H1 (cell line): ENCODE results near the gene DAP.

Experiments
- CEBPB ChIP-seq: IDR thresholded peaks from 2 replicates; pipeline ENCODE4 v1.6.1; 2012; ENCODE audit warnings: low read depth, low read length
- POLR2A ChIP-seq, 2 experiments: IDR thresholded peaks; 1 replicate in 1 of 2; 2 replicates in 1 of 2; pipeline ENCODE4 v1.6.1; 2011; ENCODE audit warnings: low read depth in 2 of 2, low read length in 2 of 2, mild to moderate bottlenecking in 2 of 2; ENCODE audit errors: control extremely low read depth in 1 of 2
- SIX5 ChIP-seq: IDR thresholded peaks from 2 replicates; pipeline ENCODE4 v1.6.1; 2011; ENCODE audit warnings: mild to moderate bottlenecking, low read depth, low read length
- YY1 ChIP-seq: IDR thresholded peaks from 2 replicates; pipeline ENCODE4 v1.6.1; 2011; ENCODE audit warnings: low read depth, mild to moderate bottlenecking, low read length
- ZNF274 ChIP-seq: IDR thresholded peaks from 2 replicates; pipeline ENCODE4 v1.7.0; 2012; ENCODE audit warnings: low read length, borderline replicate concordance; ENCODE audit errors: extremely low read depth
- TF ChIP-seq, protein P1 (sequence below), 3 experiments: IDR thresholded peaks; 1 replicate in 2 of 3; 2 replicates in 1 of 3; pipeline versions ENCODE4 v1.5.1 to v1.6.1; 2011; ENCODE audit warnings: low read length in 3 of 3, mild to moderate bottlenecking in 3 of 3, inconsistent platforms in 2 of 3, low read depth in 1 of 3, moderate library complexity in 1 of 3; ENCODE audit not compliant: insufficient read depth in 1 of 3; ENCODE audit errors: control extremely low read depth in 1 of 3

DNA sequence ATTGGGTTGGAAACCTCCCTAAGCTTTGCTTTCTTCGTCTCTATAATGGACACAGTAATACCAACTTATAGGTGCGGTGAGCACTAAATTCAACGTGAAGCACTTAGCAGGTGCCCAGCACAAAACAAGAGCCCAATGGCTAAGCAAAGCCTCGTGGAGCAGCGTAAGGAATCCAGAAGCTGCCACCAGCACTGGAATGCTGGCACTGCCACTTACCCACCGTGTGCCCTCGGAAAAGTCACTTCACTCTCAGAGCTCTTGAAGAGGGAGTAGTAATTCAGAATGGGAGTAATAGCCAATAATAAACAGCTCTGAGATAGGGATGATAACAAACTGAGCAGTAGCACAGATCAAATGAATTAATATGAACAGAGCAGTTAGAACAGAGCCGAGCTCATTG lies 16.4 kb downstream of the DAP start:
- TF ChIP-seq YY1 (no peak), SIX5 (no peak), POLR2A (IDR thresholded peaks at IDR 0.05; ENCODE audit: control extremely low read depth in 1 of 2, low read depth in 2 of 2, low read length in 2 of 2) (no peak), CEBPB (no peak), ZNF274 (no peak)
- TF ChIP-seq, protein P1, sequence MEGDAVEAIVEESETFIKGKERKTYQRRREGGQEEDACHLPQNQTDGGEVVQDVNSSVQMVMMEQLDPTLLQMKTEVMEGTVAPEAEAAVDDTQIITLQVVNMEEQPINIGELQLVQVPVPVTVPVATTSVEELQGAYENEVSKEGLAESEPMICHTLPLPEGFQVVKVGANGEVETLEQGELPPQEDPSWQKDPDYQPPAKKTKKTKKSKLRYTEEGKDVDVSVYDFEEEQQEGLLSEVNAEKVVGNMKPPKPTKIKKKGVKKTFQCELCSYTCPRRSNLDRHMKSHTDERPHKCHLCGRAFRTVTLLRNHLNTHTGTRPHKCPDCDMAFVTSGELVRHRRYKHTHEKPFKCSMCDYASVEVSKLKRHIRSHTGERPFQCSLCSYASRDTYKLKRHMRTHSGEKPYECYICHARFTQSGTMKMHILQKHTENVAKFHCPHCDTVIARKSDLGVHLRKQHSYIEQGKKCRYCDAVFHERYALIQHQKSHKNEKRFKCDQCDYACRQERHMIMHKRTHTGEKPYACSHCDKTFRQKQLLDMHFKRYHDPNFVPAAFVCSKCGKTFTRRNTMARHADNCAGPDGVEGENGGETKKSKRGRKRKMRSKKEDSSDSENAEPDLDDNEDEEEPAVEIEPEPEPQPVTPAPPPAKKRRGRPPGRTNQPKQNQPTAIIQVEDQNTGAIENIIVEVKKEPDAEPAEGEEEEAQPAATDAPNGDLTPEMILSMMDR (IDR thresholded peaks at IDR 0.05; ENCODE audit: control extremely low read depth in 1 of 3, insufficient read depth in 1 of 3, low read depth in 1 of 3, low read length in 3 of 3), result no peak
